GM18507 (cell line): ENCODE results near the gene PAQR6.

Experiments
- DNase-seq: peaks from one replicate; pipeline ENCODE4 v3.0.0; 2011; ENCODE audit warnings: low read depth; ENCODE audit not compliant: insufficient read length; ENCODE audit errors: extremely low spot score
- FAIRE-seq: peaks from 2 replicates; lab custom pipeline; 2011; peaks lifted over from hg19 to GRCh38; lab: Jason Lieb, UNC

Gene PAQR6, protein sequence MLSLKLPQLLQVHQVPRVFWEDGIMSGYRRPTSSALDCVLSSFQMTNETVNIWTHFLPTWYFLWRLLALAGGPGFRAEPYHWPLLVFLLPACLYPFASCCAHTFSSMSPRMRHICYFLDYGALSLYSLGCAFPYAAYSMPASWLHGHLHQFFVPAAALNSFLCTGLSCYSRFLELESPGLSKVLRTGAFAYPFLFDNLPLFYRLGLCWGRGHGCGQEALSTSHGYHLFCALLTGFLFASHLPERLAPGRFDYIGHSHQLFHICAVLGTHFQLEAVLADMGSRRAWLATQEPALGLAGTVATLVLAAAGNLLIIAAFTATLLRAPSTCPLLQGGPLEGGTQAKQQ

DNA sequence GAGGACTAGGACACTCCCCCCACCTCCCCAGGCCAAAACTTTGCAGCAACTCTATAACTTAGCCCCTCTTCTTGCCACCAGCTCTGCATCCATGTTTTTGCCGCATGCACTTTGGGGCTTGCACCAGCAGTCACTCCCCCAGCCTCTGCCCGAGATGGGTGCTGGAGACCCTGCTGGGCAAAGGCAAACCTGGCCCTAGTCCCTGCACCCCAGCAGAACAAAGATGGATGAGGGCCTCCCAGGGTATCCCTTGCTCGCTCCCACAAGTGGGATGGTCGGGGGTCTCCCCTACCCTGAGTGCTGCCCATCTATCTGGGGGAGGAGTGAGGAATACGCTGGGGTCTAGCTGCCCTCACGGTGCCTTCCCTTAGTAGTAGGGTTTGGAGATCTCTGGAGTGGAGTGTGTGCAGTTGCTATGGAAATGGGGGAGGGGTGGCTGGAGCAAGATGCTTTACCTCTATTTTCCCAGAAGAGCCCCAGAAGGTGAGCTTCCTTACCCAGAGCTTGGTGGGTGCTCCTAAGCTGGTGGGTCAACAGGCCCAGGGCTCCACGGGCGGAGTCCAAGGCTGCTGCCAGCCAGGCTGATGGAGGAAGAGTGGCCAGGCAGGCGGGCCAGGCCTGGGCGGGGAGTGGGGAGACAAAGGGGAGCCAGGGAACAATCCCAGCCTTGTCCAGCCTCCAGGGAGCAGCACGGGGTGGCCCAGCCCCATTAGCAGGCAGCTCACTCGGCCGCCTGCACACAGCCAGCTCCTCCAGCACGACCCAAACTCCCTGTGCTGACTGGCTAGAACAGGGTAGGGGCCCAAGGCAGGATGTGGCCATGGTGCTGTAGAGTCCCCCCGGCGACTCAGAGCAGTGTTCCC, at the start of gene PAQR6:
Gene PAQR6, minus strand, starts transcription at position 597 of the 863 bp plus-strand sequence. CDS start 1,325 bp downstream, outside the sequence.
- DNase-seq (no peak), FAIRE-seq (no peak)

DNA sequence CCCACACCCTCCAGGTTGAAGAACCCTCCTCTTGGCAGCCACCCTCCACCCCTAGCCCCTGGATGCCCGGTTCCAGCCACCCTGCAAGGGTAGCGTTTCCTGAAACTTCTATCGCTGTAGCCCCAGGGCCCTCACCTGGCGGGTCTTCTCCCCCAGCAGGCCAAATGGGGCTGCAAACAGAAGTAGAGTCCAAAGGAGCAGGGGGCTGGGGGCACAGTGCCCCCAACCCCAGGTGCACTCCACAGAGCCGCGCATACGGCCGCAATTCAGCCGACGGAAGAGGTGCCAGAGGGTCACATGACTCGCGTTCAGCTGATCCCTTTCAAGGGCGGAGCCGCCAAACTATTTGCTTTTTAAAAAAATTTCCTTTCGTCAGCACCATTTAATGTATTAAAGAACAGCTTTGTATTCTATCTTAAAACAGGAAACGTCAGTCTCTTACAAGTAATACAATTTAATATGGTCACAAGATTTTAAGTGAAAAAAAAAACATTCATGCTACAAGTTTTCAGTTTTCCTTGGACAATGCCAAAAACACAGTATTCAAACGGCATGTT, 47.6 kb upstream of the PAQR6 start, which contains the start of gene GLMP:
Gene GLMP, minus strand, starts transcription at position 289 of the 557 bp plus-strand sequence. Its CDS starts 34 bp downstream, at position 255.
- FAIRE-seq = peak; percentile 75
- DNase-seq = peak; percentile 62

DNA sequence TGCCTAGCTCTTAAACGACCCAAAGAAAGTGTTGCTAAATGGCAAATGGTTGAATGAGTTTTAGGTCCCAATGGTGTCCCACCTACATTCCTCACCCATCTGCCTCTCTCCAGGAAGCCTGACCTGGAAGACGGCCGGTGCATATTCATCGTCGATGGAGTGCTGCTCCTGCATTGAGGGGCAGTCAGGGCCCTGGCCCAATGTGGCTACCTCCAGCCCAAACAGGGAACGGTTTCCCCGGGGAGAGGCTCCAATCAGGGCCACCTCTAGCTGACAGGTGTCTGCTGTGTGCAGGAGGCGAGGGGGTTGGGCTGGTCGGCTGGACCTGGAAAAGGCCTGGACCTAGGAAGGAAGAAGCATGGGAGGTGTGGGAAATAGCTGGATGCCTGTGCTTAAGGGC, 46.0 kb upstream of the PAQR6 start:
- DNase-seq = no peak
- no peak for FAIRE-seq

DNA sequence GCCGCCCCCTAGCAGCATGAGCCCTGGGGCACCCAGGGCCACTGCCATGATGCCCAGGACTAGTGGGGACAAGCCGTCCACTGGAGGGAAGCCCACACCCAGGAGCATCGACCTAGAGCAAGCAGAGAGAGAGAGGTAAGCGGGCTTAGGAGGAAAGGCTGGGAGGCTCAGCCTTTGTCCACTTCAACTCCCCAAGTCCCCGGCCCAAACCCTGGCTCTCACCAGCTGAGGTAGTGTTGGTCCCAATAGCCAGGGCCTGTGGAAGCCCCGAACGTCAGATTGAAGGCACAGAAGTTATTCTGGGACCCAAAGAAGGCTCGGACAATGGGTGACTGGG, 45.2 kb upstream of the PAQR6 start:
- no peak for DNase-seq
- FAIRE-seq = no peak

DNA sequence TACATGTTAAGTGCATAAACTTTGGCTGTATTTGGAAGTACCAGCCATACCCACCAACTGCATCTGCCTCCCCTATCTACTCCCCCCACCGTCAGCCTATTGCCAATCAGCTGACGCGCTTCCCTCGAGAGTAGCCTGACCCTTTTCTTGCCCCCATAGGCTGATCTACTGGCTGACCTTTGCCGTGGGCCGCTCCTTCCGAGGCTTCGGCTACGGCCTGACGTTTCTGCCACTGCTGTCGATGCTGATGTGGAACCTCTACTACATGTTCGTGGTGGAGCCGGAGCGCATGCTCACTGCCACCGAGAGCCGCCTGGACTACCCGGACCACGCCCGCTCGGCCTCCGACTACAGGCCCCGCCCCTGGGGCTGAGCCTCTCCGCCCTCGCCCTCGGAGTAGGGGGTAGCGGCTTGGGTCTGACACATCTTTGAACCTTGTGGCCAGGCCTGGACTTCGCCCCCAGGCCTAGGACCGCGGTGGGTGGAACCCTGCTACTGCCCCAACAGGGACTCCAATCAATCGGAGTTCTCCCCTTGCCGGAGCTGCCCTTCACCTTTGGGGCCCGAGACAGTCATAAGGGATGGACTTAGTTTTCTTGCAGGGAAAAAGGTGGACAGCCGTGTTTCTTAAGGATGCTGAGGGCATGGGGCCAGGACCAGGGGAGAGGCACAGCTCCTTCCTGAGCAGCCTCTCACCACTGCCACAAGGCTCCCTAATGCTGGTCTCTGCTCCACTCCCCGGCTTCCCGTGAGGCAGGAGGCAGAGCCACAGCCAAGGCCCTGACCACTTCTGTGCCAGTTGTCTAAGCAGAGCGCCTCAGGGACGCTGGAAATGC, 43.6 kb upstream of the PAQR6 start:
- FAIRE-seq (no peak), DNase-seq (peak; percentile 23)

DNA sequence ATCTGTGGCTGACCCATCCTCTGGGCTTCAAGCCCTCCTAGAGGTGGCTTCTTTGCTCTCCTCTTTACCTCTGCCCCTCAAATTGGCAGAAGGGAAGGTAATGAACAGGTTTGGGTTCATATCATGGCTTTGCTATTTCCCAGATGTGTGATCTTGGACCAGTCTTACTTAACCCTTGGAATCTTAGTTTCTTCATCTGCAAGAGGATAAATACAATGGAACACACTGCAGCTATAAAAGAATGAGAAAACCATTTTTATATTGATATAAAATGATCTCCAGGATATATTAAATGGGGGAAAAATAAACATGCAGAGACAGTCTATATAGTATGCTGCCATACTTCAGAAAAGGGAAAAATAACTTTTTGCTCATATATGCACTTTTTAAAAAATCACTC, 42.0 kb upstream of the PAQR6 start:
- DNase-seq = no peak
- FAIRE-seq = no peak

DNA sequence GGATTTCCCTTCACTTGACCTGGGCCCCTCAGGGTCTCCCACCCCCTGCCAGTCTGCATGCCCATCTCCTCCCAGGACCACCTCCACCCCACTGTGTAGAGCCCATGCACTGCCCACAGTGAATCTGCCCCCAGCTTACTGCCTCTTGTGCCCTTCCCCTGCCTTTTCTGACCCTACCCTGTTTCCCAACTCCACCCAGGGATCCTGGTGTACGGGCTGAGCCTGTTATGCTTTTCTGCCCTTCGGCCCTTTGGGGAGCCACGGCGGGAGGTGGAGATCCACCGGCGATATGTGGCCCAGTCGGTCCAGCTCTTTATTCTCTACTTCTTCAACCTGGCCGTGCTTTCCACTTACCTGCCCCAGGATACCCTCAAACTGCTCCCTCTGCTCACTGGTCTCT, 38.2 kb upstream of the PAQR6 start:
- DNase-seq = no peak
- FAIRE-seq = no peak

DNA sequence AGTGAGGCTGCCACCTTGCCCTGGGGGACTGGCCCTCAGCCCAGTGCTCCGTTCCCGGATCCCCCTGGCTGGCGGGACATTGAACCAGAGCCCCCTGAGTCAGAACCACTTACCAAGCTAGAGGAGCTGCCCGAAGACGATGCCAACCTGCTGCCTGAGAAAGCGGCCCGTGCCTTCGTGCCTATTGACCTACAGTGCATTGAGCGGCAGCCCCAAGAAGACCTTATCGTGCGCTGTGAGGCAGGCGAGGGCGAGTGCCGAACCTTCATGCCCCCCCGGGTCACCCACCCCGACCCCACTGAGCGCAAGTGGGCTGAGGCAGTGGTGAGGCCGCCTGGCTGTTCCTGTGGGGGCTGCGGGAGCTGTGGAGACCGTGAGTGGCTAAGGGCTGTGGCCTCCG, 37.6 kb upstream of the PAQR6 start:
- no peak for FAIRE-seq

DNA sequence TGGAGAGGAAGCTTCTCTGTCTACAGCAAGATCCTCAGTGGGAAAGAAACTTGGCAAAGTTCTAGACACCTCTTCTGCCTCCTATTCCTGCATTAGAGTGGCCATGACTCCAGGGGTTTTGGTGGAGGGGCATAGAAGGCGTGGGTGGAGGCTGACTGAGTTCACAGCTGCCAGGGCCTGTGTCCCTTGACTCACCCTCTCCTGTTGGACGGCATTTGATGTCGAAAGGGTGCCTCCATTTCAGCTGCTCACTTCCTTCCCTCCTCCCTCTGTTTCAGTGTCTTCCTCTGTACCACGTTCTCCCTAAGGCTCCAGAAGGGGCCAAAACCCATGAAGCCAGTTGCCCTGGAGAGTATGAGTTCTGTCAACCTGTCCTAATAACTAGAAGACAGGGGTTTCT, 36.9 kb upstream of the PAQR6 start:
- no peak for FAIRE-seq
- DNase-seq = no peak

More for the DNA sequence above, 37.6 kb upstream of the PAQR6 start:
- DNase-seq = no peak

DNA sequence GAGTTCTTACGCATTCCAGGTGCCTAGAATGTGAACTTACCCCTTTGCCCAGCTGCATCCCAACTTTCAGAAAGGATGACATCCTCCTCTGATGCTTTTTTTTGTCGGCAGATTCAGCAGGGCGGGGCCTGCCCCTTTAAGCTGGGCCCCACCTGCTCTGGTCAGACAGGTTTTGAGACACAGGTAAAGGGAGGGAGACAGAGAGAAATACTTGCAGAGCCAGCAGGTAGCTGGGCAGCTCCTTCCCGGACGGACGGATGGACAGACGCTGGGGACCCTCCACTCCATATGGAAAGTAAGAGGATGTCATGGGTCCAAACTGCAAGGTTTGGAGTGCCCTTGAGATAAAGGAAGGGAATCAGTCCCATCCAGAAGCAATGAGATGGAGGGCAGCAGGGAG, 36.3 kb upstream of the PAQR6 start, which contains the start of gene TMEM79:
Gene TMEM79, plus strand, starts transcription at position 214 of the 400 bp plus-strand sequence. CDS start 902 bp downstream, outside the sequence.
- DNase-seq = no peak
- no peak for FAIRE-seq

DNA sequence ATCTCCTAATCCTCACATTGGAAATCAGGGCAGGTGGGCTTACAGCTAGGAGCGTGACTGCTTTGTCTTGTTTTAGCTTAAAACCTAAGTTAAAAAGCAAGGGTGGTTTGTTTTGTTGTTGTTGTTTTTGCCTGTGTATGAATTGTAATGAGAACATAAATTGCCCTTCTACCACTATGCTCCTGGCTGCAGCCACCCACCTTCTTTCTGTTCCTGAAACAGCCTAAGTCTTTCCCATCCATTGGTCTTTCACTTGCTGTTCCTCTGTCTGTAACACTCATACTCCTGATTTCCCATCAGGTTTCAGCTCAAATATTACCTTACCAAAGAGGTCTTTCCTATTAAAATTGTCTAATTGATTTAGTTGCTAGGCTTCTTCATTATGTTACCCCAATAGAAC, 35.7 kb upstream of the PAQR6 start:
- FAIRE-seq (no peak), DNase-seq (no peak)

DNA sequence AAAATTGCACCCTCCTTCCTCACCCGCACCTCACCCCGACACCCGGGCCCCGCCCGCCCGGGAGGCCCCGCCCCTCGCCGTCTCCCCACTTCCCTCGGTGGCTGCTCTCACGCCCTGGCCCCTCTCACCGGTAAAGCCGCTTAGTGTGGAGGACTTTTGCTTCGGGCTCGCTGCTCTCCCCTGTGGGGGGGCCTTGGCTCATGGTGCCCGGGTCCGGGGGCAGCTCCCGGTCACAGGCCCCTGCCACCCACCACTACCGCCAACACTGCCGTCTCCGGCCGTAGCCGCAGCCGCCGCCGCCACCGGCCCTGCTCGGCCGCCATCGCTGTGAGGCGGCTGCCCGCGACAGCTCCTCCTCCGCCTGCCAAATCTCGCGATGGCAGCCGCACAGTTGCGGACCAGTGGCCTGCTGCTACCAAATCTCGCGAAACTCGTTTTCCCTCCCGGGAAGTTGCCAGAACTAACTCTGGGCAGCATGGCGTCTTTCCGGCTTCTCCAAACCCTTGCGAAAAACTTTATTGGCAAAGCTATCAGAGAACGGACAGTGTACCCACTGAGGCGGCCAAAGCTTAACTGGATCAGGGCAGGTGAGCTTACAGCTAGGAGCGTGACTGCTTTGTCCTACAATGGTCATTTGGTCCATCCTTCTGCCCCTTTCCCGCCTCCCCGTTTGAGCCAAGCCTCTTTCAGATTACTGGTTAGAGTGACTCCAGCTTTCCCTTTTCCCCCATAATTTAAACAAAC, 34.8 kb upstream of the PAQR6 start, which contains the start of gene SMG5:
Gene SMG5, minus strand, starts transcription at position 347 of the 744 bp plus-strand sequence. Its CDS starts 145 bp downstream, at position 202.
- FAIRE-seq (peak; percentile 94), DNase-seq (peak; percentile 88)

DNA sequence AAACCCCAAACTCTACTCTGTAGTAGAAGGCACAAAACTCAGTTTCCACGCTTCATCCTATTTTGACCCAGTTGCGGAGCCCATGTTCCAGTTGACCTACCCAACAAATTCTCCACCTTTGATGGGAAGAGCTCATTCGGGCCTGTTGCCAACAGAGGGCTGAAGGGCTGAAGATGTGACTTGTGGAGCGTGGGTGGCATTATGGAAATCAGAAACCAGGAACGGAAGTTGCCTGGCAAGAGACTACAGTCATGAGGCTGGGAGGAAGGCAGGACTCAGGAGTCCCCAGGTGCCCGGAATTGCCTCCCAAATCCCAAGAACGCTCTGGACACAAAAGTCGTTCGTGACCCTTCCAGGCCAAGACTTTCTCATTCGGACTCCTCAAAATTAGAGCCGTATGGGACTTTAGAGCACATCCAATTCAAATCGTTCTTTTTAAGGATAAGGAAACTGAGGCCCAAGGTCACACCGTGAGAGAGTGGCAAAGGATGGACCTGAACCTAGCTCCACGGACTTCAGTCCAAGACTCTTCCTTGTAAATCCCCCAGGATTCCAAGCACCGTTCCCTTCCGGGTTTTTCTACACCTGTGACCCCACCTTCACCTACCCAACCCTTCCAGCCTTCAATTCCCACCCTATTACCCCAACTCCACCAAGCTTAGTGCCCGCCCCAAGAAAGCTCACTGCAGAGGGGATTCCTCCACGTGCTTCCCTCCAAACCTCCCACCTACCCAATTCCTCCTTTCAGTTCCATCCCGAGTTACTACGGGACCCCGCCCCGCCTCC, 34.0 kb upstream of the PAQR6 start:
- DNase-seq (no peak), FAIRE-seq (peak; percentile 31)

DNA sequence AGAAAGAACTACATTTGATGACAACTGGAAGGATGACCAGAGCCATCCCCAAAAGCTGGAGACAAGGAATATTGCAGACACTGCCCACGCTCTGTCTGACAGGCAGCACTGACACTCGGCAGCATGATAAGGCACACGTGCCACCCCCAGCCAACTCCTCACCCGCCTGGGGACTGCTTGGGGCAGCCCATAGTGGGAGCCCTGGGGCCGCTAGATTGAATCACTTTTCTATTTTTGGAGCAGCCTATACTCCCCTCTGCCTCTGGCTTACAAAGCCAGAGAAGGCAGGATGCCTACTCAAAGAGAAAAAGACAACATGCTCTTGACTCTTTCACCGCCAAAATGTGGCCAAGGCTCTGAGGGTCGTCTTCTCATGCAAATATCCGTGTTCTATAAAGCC, 33.4 kb upstream of the PAQR6 start:
- DNase-seq = peak; percentile 17
- FAIRE-seq = peak; percentile 66

DNA sequence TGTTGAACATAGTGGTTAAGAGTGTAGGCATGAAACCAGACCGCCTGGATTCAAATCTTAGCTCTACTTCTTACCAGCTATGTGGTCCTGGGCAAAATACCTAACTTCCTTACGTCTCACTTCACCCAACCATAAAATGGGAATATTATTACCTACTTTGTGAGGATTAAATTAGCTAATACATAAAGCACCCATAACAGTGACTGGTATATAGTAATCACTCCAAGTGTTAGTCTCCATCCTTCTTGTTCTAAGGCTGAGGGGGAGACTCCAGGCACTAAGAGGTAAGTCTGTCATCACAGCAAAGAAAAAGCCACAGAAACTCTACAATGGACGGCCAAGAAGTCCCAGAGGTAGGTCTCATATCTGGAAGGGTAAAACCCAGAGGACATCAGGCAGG, 32.0 kb upstream of the PAQR6 start:
- FAIRE-seq = no peak
- no peak for DNase-seq

DNA sequence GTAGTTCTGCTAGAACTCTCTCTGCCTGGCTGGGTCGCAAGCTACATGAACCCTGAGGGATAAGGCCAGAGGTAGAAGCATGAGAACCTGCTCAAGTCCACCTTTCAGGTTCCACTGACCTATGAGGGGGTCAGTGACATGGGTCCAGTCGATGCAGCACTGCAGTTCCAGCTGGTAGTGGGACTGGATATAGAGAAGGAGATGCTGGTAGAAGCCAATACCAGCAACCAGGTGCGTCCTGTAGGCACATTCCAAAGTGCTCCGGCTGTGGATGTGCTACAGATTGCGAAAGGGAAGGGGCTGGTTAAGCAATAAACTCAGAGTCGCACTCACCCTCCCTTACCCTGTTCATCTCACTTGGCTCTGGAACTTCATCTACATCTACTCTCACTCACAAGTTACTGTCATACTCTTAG, 29.1 kb upstream of the PAQR6 start:
- DNase-seq = no peak
- no peak for FAIRE-seq

DNA sequence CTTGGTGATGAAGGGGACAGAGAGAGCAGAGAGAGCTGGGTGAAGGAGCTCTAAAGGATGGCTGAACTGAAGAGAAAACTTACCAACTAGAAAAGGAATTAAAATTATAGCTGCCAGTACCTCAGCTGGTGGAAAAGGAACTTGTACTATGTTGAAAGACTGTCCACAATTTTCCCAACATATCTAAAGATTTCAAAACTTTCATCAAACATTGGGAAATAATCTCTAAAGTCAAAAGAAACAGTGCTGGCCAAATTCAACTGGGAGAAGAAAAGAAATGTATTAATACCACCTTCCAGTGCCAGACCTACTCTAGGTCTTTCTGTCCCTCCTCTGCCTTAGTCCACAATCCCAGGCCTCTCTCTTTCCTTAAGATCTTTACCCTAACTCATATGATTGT, 28.7 kb upstream of the PAQR6 start:
- no peak for FAIRE-seq
- DNase-seq = no peak

DNA sequence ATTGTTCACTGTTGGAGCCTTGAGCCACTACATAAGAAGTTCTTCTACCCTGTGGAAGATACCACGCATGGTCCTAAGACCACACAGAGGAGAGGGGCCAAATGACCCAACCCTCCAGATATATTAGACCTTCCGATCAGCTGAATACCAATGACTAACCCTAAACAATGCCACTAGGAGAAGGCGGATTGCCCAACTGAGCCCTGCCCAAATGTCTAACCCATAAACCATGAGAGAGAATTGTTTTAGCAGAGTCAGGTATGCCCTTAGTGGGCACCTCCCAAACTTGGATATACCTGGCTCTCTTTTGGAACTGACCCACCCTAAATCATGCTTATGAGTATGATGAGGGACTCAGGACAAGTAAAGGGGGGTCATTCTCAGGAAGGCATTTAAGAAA, 22.5 kb upstream of the PAQR6 start:
- FAIRE-seq (no peak), DNase-seq (no peak)
